ENCODE measurements around the gene ARL13B. TPM values are rescaled to one million over a fixed set of nuclear protein-coding genes. Genes with fewer than 3 reads are reported as not detected.

Gene ARL13B
- total RNA-seq, 4 donors from 2014 or later = 6.6 to 10.4 (median 9.4) TPM

- no peak for TF ChIP-seq CTCF (IDR thresholded peaks at IDR 0.05; ENCODE audit: low read depth)
These were observed 86.0 kb downstream of the ARL13B start for GRCh38 chr3:94065819-94066480.

DNA sequence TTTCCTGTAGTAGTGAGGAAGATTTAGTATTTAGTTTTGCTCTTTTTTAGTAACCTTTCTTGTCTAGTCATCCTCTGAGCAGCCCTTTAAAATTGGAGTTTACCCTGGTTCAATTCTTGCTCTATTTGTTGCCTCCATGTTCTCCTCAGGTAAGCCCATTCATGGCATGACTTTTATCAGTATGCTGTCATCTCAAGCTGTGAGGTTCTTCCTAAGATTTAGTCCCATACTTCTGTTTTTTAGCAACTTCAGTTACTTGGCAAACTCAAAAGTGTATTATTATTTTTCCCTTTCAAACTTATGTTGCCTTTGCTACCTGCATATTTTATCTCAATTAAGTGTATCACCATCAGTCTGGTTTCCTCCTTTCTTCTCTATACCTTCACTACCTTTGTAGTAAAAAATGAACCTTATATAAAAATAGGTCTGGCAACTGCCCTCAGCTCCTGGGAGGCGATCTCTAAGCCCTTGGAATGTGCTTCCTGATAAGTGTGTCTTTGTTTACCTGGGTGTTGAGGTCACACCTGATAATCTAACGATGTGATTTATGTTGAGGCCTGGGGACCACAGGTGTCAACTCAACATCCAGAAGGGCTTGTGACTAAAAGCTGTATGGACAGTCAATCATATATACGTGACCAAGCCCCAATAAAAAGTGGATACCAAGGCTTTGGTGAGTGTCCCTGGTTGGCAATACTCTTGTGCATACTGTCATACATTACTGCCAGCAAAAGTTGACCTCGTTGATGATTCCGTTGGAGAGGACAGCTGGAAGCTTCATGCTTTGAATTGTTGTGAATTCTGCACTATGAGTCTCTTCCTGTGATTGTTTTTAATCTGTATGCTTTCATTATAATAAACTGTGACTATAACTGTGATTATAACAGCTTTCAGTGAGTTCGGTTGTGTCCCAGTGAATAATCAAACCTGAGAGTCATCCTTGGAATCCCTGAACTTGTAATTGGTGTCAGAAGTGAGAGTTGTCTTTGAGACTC is 86.8 kb downstream of the ARL13B start:
- TF ChIP-seq CTCF (IDR thresholded peaks at IDR 0.05; ENCODE audit: low read depth) = no peak

GRCh38 chr3:94069194-94069813 is 89.3 kb downstream of the ARL13B start:
- no peak for TF ChIP-seq CTCF (IDR thresholded peaks at IDR 0.05; ENCODE audit: low read depth)

DNA sequence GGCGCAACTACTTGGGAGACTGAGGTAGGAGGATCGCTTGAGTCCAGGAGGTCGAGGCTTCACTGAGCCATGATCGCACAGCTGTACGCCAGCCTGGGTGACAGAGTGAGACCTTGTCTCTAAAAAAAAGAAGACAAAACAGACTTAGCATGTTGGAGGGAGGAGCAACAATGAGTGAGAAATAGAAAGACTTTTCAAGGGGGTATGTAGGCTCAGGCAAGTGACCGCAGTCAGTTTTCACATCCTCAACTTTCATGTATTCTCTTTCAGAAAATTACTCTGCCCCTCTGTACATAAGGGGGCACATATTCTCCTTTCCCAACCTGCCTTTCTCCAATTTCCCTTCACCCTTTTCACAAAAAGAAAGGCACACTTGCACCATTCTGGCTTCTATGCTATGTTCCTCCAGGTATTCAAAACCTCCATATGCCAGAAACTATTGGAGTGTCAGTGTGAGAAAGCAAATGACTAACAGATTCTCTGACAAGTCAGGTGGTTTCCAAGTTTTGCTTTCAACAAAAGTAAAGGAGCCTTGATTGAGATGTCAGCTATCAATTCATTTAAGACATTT is 90.5 kb downstream of the ARL13B start:
- no peak for TF ChIP-seq CTCF (IDR thresholded peaks at IDR 0.05; ENCODE audit: low read depth)

DNA sequence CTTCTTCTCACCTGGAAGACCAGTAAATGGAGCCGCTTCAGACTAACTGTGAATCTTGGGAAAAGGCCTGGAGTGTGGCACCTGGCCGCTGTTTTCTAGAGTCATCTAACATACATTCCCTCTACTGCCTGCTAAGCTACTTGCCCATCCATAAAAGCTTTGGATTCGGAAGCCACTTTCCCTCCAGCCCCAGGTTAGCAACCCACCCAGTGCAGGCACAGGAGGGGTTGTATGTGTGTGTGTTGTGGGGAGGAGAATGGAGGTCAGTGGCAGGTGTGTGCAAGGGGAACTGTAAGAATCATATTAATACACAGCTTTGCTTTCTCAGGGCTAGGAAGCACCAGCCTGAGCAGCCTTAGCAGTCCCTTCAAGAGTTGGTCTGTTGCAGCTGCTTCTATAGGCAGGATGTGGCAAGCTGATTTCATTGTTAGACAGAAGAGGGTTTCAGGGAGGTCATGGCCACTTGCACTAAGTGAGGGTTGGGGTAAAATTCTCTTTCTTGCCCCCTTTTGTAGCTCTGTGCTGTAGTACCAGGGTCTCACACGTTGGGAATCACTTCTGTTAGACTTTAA is 91.8 kb downstream of the ARL13B start:
- TF ChIP-seq CTCF (IDR thresholded peaks at IDR 0.05; ENCODE audit: low read depth) = no peak

DNA sequence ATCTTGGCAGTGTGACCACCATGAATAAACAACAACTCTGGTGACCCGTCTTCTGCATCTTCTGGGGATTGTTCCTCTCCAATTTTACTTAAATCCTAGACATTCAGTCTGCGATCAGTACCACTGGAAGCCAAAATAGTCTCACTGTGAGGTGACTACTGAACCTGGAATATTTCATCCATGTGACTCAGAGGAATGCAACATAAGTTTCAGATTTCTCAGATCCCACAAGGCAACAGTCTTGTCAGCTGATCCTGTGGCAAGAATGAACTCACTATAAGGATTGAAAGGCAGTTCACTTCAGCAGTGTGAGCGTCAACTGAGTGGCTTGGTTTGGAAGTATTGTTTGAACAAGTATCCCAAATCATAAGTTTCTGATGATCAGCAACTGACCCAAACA is 96.1 kb downstream of the ARL13B start:
- no peak for TF ChIP-seq CTCF (IDR thresholded peaks at IDR 0.05; ENCODE audit: low read depth)
